HG03354 (cell line): Measurements from ENCODE around the gene JARID2.

Experiments
- ATAC-seq: cut with Tn5 transposase; IDR thresholded peaks from one replicate; pipeline ENCODE4 v1.9.1; 2021; ENCODE audit warnings: mild to moderate bottlenecking; ENCODE audit not compliant: unreplicated experiment, poor library complexity, severe bottlenecking

Gene JARID2

DNA sequence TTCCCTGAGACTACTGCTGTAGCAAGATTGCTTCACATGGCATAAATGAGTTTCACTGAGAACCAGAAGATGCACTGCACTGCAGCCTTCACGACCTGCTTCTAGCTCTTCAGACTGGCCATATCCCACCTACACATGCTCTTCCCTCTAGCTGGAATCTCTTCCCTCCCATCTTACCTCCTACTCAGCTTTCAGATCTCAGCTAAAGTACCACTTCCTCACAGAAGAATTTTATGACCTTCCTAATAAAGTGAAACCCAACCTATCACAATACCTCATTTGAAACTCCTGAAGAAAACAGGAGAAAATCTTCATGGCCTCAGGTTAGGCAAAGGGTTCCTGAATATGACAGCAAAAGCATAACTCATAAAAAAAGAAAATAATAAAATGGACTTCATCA is 317.1 kb downstream of the JARID2 start:
- ATAC-seq: no peak

DNA sequence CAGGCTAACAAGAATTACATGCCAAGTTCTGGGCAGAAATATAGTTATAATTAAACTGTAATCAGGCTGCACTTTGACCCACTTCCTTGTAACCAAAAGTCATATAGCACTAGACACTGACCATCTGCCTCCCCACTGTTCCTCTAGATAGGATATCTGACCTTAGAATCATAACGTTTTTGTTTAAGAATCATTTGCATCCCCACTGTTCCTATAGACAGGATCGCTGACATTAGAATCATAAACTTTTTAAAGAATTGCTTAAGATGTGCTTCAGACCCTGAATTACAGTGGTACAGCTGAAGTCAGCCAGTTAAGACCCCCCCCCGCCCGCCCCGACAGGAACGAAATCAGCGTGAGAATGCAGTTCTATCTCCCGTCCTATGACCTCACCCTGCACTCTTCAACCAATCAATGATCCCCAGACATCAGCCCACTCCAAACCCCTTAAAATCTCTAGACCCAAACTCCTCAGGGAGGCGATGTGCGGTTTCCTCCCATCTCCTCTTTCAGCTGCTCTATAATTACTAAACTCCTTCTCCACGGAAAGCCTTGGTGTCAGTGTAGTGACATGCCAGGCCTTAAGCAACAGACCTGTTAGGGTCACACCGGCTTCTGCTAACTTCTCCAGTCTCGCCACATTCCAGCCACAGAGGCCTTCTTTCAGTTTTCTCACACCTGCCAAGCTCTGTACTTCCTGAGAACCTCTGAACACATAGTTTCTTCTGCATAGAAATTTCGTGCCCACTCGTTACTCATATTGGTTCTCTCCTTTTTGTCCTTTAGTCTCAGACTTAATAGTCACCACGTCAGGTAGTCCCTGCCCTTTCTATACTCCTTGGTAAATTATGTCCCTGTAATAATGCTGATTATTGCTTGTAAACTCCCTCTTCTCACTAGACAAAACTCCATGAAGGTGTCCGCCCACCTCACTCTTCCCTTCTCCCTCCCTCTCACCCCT is 323.4 kb downstream of the JARID2 start:
- ATAC-seq: no peak

DNA sequence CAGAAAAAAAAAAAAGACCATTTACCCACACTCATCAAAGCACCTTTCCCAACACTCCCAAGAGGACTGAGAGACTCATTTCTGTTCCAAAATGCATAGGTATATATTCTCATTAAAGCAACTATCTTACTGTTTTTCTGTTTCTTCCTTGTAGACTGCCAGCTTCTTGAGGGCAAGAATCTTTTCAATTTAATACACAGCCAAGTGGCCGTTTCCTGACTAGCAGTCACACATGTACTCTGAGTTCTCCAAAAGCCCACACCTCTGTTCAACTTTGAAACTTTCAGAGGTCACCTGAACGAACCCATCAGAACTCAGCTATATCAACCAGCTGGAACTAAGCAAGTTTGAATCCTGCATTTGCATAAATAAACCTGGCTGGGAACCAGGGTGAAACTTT is 324.3 kb downstream of the JARID2 start:
- ATAC-seq: no peak
